Stimulated activated CD8-positive, alpha-beta memory T cell treated with anti-CD3 and anti-CD28 coated beads, Interleukin-2, amount 100 ng/mL, for 1 hour (primary cell): ENCODE measurements around the gene GPRASP3.
A peak's percentile ranks its signal among the peaks of the same experiment; 100 is the strongest.
"Not testable (repeated sequence)": the region's sequence is repeated elsewhere in the genome, so short reads cannot be mapped to it uniquely, and the experiment has no call there.

ENCODE experiments used
- DNase-seq, 2 donors: peaks; one replicate each; pipeline ENCODE4 v3.0.0-alpha.2; 2020; ENCODE audit warnings: low read depth in 2 of 2

The GPRASP3 gene

GRCh38 chrX:102720237-102721168 lies at the start of gene GPRASP3:
TSS of gene GPRASP3 (plus strand) at chrX:102720743. CDS start at chrX:102748996, 28,253 bp downstream.
- DNase-seq: peak; percentile 17 to 47

- no peak for DNase-seq
Measured at GRCh38 chrX:102672856-102673255, 47.7 kb upstream of the GPRASP3 start.

- DNase-seq: not testable (repeated sequence)
Measured at GRCh38 chrX:102677479-102677878, 43.1 kb upstream of the GPRASP3 start.

- DNase-seq: no peak
Measured at GRCh38 chrX:102684772-102685520, 35.6 kb upstream of the GPRASP3 start.

- no peak for DNase-seq
Measured at GRCh38 chrX:102694749-102695148, 25.8 kb upstream of the GPRASP3 start.

GRCh38 chrX:102696306-102696705 lies 24.2 kb upstream of the GPRASP3 start:
- DNase-seq: no peak

GRCh38 chrX:102697494-102697893 lies 23.0 kb upstream of the GPRASP3 start:
- DNase-seq: no peak

GRCh38 chrX:102708900-102709299 lies 11.6 kb upstream of the GPRASP3 start:
- DNase-seq: no peak

GRCh38 chrX:102711872-102712215 lies 8.7 kb upstream of the GPRASP3 start:
- no peak for DNase-seq

GRCh38 chrX:102712216-102712966 lies 8.2 kb upstream of the GPRASP3 start, which contains the start of gene GPRASP2:
TSS of gene GPRASP2 (plus strand) at chrX:102712448. CDS start at chrX:102714870, 2,422 bp downstream.
- DNase-seq: no peak

- DNase-seq: no peak
Measured at GRCh38 chrX:102712981-102713625, 7.4 kb upstream of the GPRASP3 start.

GRCh38 chrX:102714994-102715393 lies 5.5 kb upstream of the GPRASP3 start:
- no peak for DNase-seq

- DNase-seq: no peak
Measured at GRCh38 chrX:102715967-102716366, 4.6 kb upstream of the GPRASP3 start.

GRCh38 chrX:102721169-102721506 lies 595 bp downstream of the GPRASP3 start:
- not testable (repeated sequence) for DNase-seq

GRCh38 chrX:102723456-102723855 lies 2.9 kb downstream of the GPRASP3 start:
- DNase-seq: no peak

GRCh38 chrX:102727761-102728160 lies 7.2 kb downstream of the GPRASP3 start:
- no peak for DNase-seq

- DNase-seq: no peak
Measured at GRCh38 chrX:102728646-102729045, 8.1 kb downstream of the GPRASP3 start.

GRCh38 chrX:102739657-102740056 lies 19.1 kb downstream of the GPRASP3 start:
- DNase-seq: no peak

- no peak for DNase-seq
Measured at GRCh38 chrX:102744307-102744706, 23.8 kb downstream of the GPRASP3 start.

GRCh38 chrX:102745513-102745856 lies 24.9 kb downstream of the GPRASP3 start:
- no peak for DNase-seq

- DNase-seq: no peak
Measured at GRCh38 chrX:102745857-102746584, 25.5 kb downstream of the GPRASP3 start.
